GM12878 (cell line): Measurements from ENCODE around the gene GET3. TPM values are rescaled to one million over a fixed set of nuclear protein-coding genes. Genes with fewer than 3 reads are reported as not detected.

ENCODE experiments used
- ATAC-seq: fragments of 200-7000 bp; cut with Tn5 transposase; 3 replicates; pipeline ENCODE4 v1.9.1; 2020; ENCODE audit warnings: mild to moderate bottlenecking, moderate library complexity
- BruUV-seq: library from RNA; stranded (reverse); fragments of 400-500 nt; replicated peaks from 2 replicates; lab custom pipeline; 2021; lab: Mats Ljungman, UMichigan
- CTCF ChIA-PET: fragments of 300-600 bp; sonication (Branson Sonifier 250); formaldehyde crosslinking; extraction: SDS; loops from one replicate; lab custom pipeline; 2021; ENCODE audit warnings: inconsistent platforms; lab: Yijun Ruan, JAX
- POLR2A ChIA-PET: fragments of 350-600 bp; formaldehyde crosslinking; extraction: SDS; loops from one replicate; lab custom pipeline; 2021; ENCODE audit warnings: inconsistent platforms; lab: Charles Lee
- RAD21 ChIA-PET: fragments of 300-600 bp; sonication (Branson Sonifier 250); formaldehyde crosslinking; loops from one replicate; lab custom pipeline; 2023; ENCODE audit warnings: antibody characterized with exemption; ENCODE audit not compliant: unreplicated experiment; lab: Charles Lee
- SMC1A ChIA-PET: fragments of 300-600 bp; sonication (Branson Sonifier 250); formaldehyde crosslinking; loops from one replicate; lab custom pipeline; 2023; ENCODE audit not compliant: unreplicated experiment, uncharacterized antibody; lab: Charles Lee
- DNase-seq: peaks from one replicate; pipeline ENCODE4 v3.0.0-alpha.2; 2011; ENCODE audit warnings: low read depth, low spot score
- FAIRE-seq: peaks from 3 replicates; lab custom pipeline; 2011; peaks lifted over from hg19 to GRCh38; lab: Jason Lieb, UNC
- H2AFZ ChIP-seq: 2 replicates; pipeline ENCODE4 v1.6.0; 2011; ENCODE audit warnings: low read depth, low read length, control low read depth; ENCODE audit not compliant: control insufficient read depth
- H3K27ac ChIP-seq: 2 replicates; pipeline ENCODE4 v1.5.1; 2011; ENCODE audit warnings: control low read depth; ENCODE audit not compliant: control insufficient read depth, insufficient read depth
- H3K27me3 ChIP-seq, 2 experiments: replicated peaks in 1 of 2; 2 replicates each; pipeline versions ENCODE4 v1.6.0 to v1.6.1; 2011; ENCODE audit warnings: low read length in 1 of 2; ENCODE audit not compliant: control insufficient read depth in 2 of 2, insufficient read depth in 2 of 2
- H3K36me3 ChIP-seq, 2 experiments: 2 replicates each; pipeline ENCODE4 v1.5.1; 2011; ENCODE audit warnings: low read length in 1 of 2; ENCODE audit not compliant: control insufficient read depth in 2 of 2, insufficient read depth in 2 of 2
- H3K4me1 ChIP-seq: 2 replicates; pipeline ENCODE4 v1.6.1; 2011; ENCODE audit warnings: mild to moderate bottlenecking, low read length, moderate library complexity, mixed read lengths; ENCODE audit not compliant: control insufficient read depth, insufficient read depth
- H3K4me2 ChIP-seq: 2 replicates; pipeline ENCODE4 v1.6.0; 2011; ENCODE audit warnings: control low read depth; ENCODE audit not compliant: control insufficient read depth, insufficient read depth
- H3K4me3 ChIP-seq: fragments of 200-600 bp; sonication (generic); 2 replicates; pipeline ENCODE4 v1.5.1; 2016
- H3K79me2 ChIP-seq: 2 replicates; pipeline ENCODE4 v1.6.0; 2011; ENCODE audit warnings: low read length; ENCODE audit not compliant: control insufficient read depth, insufficient read depth
- H3K9ac ChIP-seq: 2 replicates; pipeline ENCODE4 v1.8.0; 2011; ENCODE audit warnings: low read length, control low read depth, mixed read lengths; ENCODE audit not compliant: control insufficient read depth, insufficient read depth
- H3K9me3 ChIP-seq: replicated peaks from 3 replicates; pipeline ENCODE4 v1.5.1; 2011; ENCODE audit warnings: mild to moderate bottlenecking, low read length; ENCODE audit not compliant: control insufficient read depth, insufficient read depth
- H4K20me1 ChIP-seq: 2 replicates; pipeline ENCODE4 v1.6.0; 2011; ENCODE audit not compliant: control insufficient read depth, insufficient read depth
- BHLHE40 ChIP-seq, 2 experiments: fragments of 450-650 bp in 1 of 2; IDR thresholded peaks; 2 replicates each; pipeline ENCODE4 v1.6.1; 2011 to 2017; ENCODE audit warnings: low read depth in 2 of 2, borderline replicate concordance in 1 of 2, improper control_type of control experiment in 1 of 2, low read length in 1 of 2, mild to moderate bottlenecking in 1 of 2
- EGR1 ChIP-seq, 2 experiments: IDR thresholded peaks; 1 replicate in 1 of 2; 2 replicates in 1 of 2; pipeline ENCODE4 v1.6.1; 2011 to 2012; ENCODE audit warnings: low read depth in 2 of 2, low read length in 2 of 2, borderline replicate concordance in 1 of 2, mild to moderate bottlenecking in 1 of 2, moderate library complexity in 1 of 2
- GATAD2B ChIP-seq: fragments of 450-650 bp; conservative IDR thresholded peaks from 2 replicates; pipeline ENCODE4 v1.6.1; 2017; ENCODE audit warnings: low read depth, mild to moderate bottlenecking, moderate library complexity
- IKZF1 ChIP-seq: fragments of 450-650 bp; conservative IDR thresholded peaks from 2 replicates; pipeline ENCODE4 v1.6.1; 2017; ENCODE audit warnings: antibody characterized with exemption, mild to moderate bottlenecking
- MEF2A ChIP-seq: IDR thresholded peaks from 2 replicates; pipeline ENCODE4 v1.6.1; 2011; ENCODE audit warnings: low read depth, mild to moderate bottlenecking, low read length, moderate library complexity; ENCODE audit not compliant: insufficient read depth
- POLR2A ChIP-seq: IDR thresholded peaks from 2 replicates; pipeline ENCODE4 v1.6.1; 2011; ENCODE audit warnings: low read depth, mild to moderate bottlenecking, low read length
- SIX5 ChIP-seq: IDR thresholded peaks from 2 replicates; pipeline ENCODE4 v1.6.1; 2011; ENCODE audit warnings: mild to moderate bottlenecking, low read depth, low read length, moderate library complexity; ENCODE audit not compliant: severe bottlenecking
- SMARCA5 ChIP-seq: fragments of 450-650 bp; IDR thresholded peaks from 2 replicates; pipeline ENCODE4 v1.6.1; 2017; ENCODE audit warnings: mild to moderate bottlenecking
- SMC3 ChIP-seq: IDR thresholded peaks from 2 replicates; pipeline ENCODE4 v1.6.1; 2011; ENCODE audit warnings: low read length, improper control_type of control experiment, borderline replicate concordance
- TCF12 ChIP-seq: IDR thresholded peaks from 2 replicates; pipeline ENCODE4 v1.6.1; 2011; ENCODE audit warnings: low read depth, mild to moderate bottlenecking, low read length
- TCF3 ChIP-seq: IDR thresholded peaks from 2 replicates; pipeline ENCODE4 v1.6.1; 2012; ENCODE audit warnings: low read depth, mild to moderate bottlenecking, low read length, borderline replicate concordance; ENCODE audit not compliant: insufficient read depth
- ZNF24 ChIP-seq: fragments of 450-650 bp; IDR thresholded peaks from 2 replicates; pipeline ENCODE4 v1.6.1; 2017; ENCODE audit warnings: antibody characterized with exemption, mild to moderate bottlenecking
- WGBS: methylation state at CpG from one replicate; pipeline ENCODE4 v1.1.6; 2016; ENCODE audit warnings: low lambda C conversion rate; ENCODE audit not compliant: insufficient replicate concordance, insufficient coverage; ENCODE audit errors: missing lambda C conversion rate; 5-methylcytosine and 5-hydroxymethylcytosine counted together
- in situ Hi-C: fragments of 300-500 bp; cut with MboI; formaldehyde crosslinking; loops from 9 replicates; pipeline ENCODE4 v1.14.3; 2018; ENCODE audit warnings: mixed read lengths
- intact Hi-C: fragments of 100-400 bp; cut with micrococcal nuclease; formaldehyde crosslinking; loops from one replicate; pipeline ENCODE4 v1.14.2; 2022; ENCODE audit not compliant: unreplicated experiment
- polyA plus RNA-seq, 11 experiments: library from polyadenylated mRNA; depleted of rRNA in 4 of 11; unstranded in 6 of 11; stranded (reverse) in 5 of 11; fragments of >200 nt; fragmentation: Nextera tagmentation in 4 of 11; fragmentation: Illumina TruSeq in 1 of 11; extraction: Ambion mirVana in 4 of 11; extraction: Trizol in 1 of 11; gene quantifications; 1 replicate in 1 of 11; 2 replicates in 10 of 11; pipeline versions ENCODE4 v1.2.1 to v1.2.3, GENCODE V29; 2011 to 2016; ENCODE audit warnings: inconsistent platforms in 2 of 11, missing spikeins in 2 of 11, low read depth in 1 of 11
- total RNA-seq, 4 experiments: library from RNA; depleted of rRNA in 3 of 4; stranded (reverse); fragments of >200 nt in 3 of 4; fragmentation: Illumina TruSeq in 1 of 4; extraction: Trizol in 1 of 4; gene quantifications; 2 replicates each; pipeline versions ENCODE4 v1.2.1 to v1.2.3, GENCODE V29; 2013 to 2021

GET3 gene
- total and polyA plus RNA-seq, 10 of the 15 experiments (the other 5 are each of a cell fraction or from before 2014, with no cell fraction given): 14.5 to 144 (median 97.2) TPM

- POLR2A ChIA-PET: interaction anchor here (0.6 to 0.8 kb wide), 2 partner anchors 28 to 105 kb away, joined by 3 to 5 read pairs; no protein-coding TSS in a partner anchor
- intact Hi-C loops (no loop called here), in situ Hi-C loops (loop anchor here (5.0 kb wide), 1 partner anchor 80 kb away; no protein-coding TSS in a partner anchor)
- no peak for ATAC-seq
- no peaks in the 10 kb centered on the region for H4K20me1 ChIP-seq
- no peaks in the 10 kb centered on the region; the same call in 1 of the 2 replicates for H3K4me1 ChIP-seq
- no peak for DNase-seq
- 94% methylated on average over 15 of the region's 15 CpGs for WGBS
- no peak for TF ChIP-seq SIX5
- no peaks in the 10 kb centered on the region for H3K9me3 ChIP-seq
- SMC1A ChIA-PET: interaction anchor here (0.6 to 4.6 kb wide), 4 partner anchors 10 to 80 kb away, joined by 5 to 61 read pairs (median 12); no protein-coding TSS in a partner anchor
- H3K4me3 ChIP-seq: no peak overlapping the region
- no TSS peak for BruUV-seq
- H3K36me3 ChIP-seq: no peaks in the 10 kb centered on the region
- H3K79me2 ChIP-seq: no peaks in the 10 kb centered on the region
- H3K27ac ChIP-seq: no peak overlapping the region
- H3K4me2 ChIP-seq: no peak overlapping the region
- no peak overlapping the region for H2AFZ ChIP-seq
- no peak for FAIRE-seq
- RAD21 ChIA-PET: interaction anchor here (2.0 to 9.0 kb wide), 3 partner anchors 25 to 80 kb away, joined by 4 to 76 read pairs (median 22); no protein-coding TSS in a partner anchor
- CTCF ChIA-PET: interaction anchor here (6.0 to 17.0 kb wide), 3 partner anchors 10 to 80 kb away, joined by 45 to 426 read pairs (median 235); partner anchors contain the start of genes JUNB, PRDX2 and THSD8
- H3K27me3 ChIP-seq: no peaks in the 10 kb centered on the region; a peak in 1 of 4 replicates
- H3K9ac ChIP-seq: no peak overlapping the region
These were observed 30.4 kb downstream of the GET3 start for GRCh38 chr19:12767666-12768065.

- Histone ChIP-seq H3K4me2 (peak overlapping the region; percentile 59), H3K4me1 (no peaks in the 10 kb centered on the region; the same call in 1 of the 2 replicates), H3K9me3 (no peaks in the 10 kb centered on the region), H3K27ac (no peak overlapping the region), H4K20me1 (no peaks in the 10 kb centered on the region), H3K79me2 (no peaks in the 10 kb centered on the region), H3K27me3 (no peaks in the 10 kb centered on the region), H3K36me3 (no peaks in the 10 kb centered on the region), H3K4me3 (no peak overlapping the region), H2AFZ (peak overlapping the region; percentile 38), H3K9ac (no peak overlapping the region)
- intact Hi-C loops (no loop called here), in situ Hi-C loops (loop anchor here (5.0 kb wide), 1 partner anchor 78 kb away; no protein-coding TSS in a partner anchor)
- FAIRE-seq (no peak), ATAC-seq (peak; percentile 83), DNase-seq (no peak)
- TF ChIP-seq EGR1 (IDR thresholded peaks at IDR 0.05; ENCODE audit: borderline replicate concordance in 1 of 2, low read depth in 2 of 2, low read length in 2 of 2) (peak in 1 of 2 experiments; percentile 75; a peak in 2 of 3 replicates), SMC3 (peak; percentile 6; the same call in 1 of the 2 replicates), MEF2A (no peak), BHLHE40 (IDR thresholded peaks at IDR 0.05; ENCODE audit: borderline replicate concordance in 1 of 2, low read depth in 2 of 2, low read length in 1 of 2) (peak; percentile 70 to 93), TCF3 (peak; percentile 84; the same call in 1 of the 2 replicates), SMARCA5 (no peak), IKZF1 (0 out of 2 replicates have a peak, but pooled peaks have one; percentile 24), ZNF24 (no peak), TCF12 (peak; percentile 89; the same call in 1 of the 2 replicates), POLR2A (peak; percentile 37; the same call in 1 of the 2 replicates), GATAD2B (0 out of 2 replicates have a peak, but pooled peaks have one; percentile 32)
- SMC1A ChIA-PET: interaction anchor here (0.6 to 1.4 kb wide), 5 partner anchors 9 to 36 kb away, joined by 3 to 5 read pairs (median 3); no protein-coding TSS in a partner anchor
- POLR2A ChIA-PET: interaction anchor here (0.6 to 1.2 kb wide), 3 partner anchors 23 to 1753 kb away, joined by 4 to 5 read pairs (median 4); no protein-coding TSS in a partner anchor
- BruUV-seq: no TSS peak
- RAD21 ChIA-PET: interaction anchor here (1.1 to 4.3 kb wide), 3 partner anchors 26 to 78 kb away, joined by 4 to 22 read pairs (median 4); no protein-coding TSS in a partner anchor
- CTCF ChIA-PET: interaction anchor here (1.0 to 17.0 kb wide), 4 partner anchors 9 to 53 kb away, joined by 3 to 426 read pairs (median 6); partner anchors contain the start of genes JUNB, PRDX2 and THSD8
- 0% methylated on average over 16 of the region's 37 CpGs for WGBS
These were observed 32.4 kb downstream of the GET3 start for GRCh38 chr19:12769689-12770088.
